ENCODE data around the gene MACF1. TPM values are rescaled to one million over a fixed set of nuclear protein-coding genes. Genes with fewer than 3 reads are reported as not detected.

The MACF1 gene
- total RNA-seq, 2 donors from 2014 or later, result 214 to 251 TPM

DNA sequence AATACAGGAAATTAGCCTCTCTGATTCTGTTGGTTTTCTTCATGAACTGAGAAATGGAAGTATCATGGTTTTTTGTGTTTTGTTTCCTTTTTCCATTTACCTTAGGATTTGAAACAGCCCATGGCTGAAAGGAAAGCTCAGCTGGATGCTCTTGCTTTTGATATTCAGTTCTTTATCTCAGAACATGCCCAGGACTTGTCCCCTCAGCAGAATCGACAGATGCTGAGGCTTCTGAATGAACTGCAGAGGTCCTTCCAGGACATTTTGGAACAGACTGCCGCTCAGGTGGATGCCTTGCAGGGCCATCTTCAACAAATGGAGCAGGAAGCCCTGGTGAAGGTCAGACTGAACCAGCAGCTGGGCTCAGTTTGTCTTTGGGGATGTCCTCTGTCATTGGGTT, 142.4 kb downstream of the MACF1 start:
- H3K9ac ChIP-seq (ENCODE audit: extremely low read depth, low read length, poor library complexity, severe bottlenecking), result no peak overlapping the region
- Mint-ChIP-seq H3K9me3 (no peaks in the 10 kb centered on the region), H3K27me3 (ENCODE audit: insufficient read depth) (no peaks in the 10 kb centered on the region), H3K27ac (no peak overlapping the region), H3K4me1 (no peaks in the 10 kb centered on the region), H3K4me3 (no peak overlapping the region), H3K36me3 (ENCODE audit: low read depth) (peaks cover 71% of the 10 kb centered on the region)
- no peak overlapping the region for H3K4me3 ChIP-seq (ENCODE audit: low read length)
- 39 to 82% methylated on average over 1 to 2 of the region's 2 CpGs for WGBS, 2 experiments (ENCODE audit: insufficient coverage in 1 of 2, insufficient read length in 1 of 2)
- H3K27ac ChIP-seq (ENCODE audit: low read depth, low read length), result no peak overlapping the region
- no peaks in the 10 kb centered on the region for H3K27me3 ChIP-seq (ENCODE audit: control insufficient read depth, insufficient read depth, low read length, poor library complexity, severe bottlenecking)
- H3K36me3 ChIP-seq (ENCODE audit: control insufficient read depth, insufficient read depth, low read length), result peaks cover 61% of the 10 kb centered on the region
- DNase-seq, result no peak
- TF ChIP-seq, protein P1, sequence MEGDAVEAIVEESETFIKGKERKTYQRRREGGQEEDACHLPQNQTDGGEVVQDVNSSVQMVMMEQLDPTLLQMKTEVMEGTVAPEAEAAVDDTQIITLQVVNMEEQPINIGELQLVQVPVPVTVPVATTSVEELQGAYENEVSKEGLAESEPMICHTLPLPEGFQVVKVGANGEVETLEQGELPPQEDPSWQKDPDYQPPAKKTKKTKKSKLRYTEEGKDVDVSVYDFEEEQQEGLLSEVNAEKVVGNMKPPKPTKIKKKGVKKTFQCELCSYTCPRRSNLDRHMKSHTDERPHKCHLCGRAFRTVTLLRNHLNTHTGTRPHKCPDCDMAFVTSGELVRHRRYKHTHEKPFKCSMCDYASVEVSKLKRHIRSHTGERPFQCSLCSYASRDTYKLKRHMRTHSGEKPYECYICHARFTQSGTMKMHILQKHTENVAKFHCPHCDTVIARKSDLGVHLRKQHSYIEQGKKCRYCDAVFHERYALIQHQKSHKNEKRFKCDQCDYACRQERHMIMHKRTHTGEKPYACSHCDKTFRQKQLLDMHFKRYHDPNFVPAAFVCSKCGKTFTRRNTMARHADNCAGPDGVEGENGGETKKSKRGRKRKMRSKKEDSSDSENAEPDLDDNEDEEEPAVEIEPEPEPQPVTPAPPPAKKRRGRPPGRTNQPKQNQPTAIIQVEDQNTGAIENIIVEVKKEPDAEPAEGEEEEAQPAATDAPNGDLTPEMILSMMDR (conservative IDR thresholded peaks at IDR 0.05), result no peak
- H3K4me1 ChIP-seq (ENCODE audit: control insufficient read depth, insufficient read depth, low read length), result no peaks in the 10 kb centered on the region
- H3K9me3 ChIP-seq (ENCODE audit: control insufficient read depth, low read length), result no peaks in the 10 kb centered on the region

- WGBS, 2 experiments (ENCODE audit: insufficient coverage in 1 of 2, insufficient read length in 1 of 2), result 84% methylated on average over 1 of the region's 1 CpG; no CpG with 5 or more reads in 1 of the 2 experiments
- Mint-ChIP-seq H3K4me3 (no peak overlapping the region), H3K27ac (no peak overlapping the region), H3K4me1 (no peaks in the 10 kb centered on the region), H3K36me3 (ENCODE audit: low read depth) (peaks cover 72% of the 10 kb centered on the region), H3K27me3 (ENCODE audit: insufficient read depth) (no peaks in the 10 kb centered on the region), H3K9me3 (no peaks in the 10 kb centered on the region)
- Histone ChIP-seq H3K9me3 (ENCODE audit: control insufficient read depth, low read length) (no peaks in the 10 kb centered on the region), H3K27me3 (ENCODE audit: control insufficient read depth, insufficient read depth, low read length, poor library complexity, severe bottlenecking) (no peaks in the 10 kb centered on the region), H3K9ac (ENCODE audit: extremely low read depth, low read length, poor library complexity, severe bottlenecking) (no peak overlapping the region), H3K27ac (ENCODE audit: low read depth, low read length) (no peak overlapping the region), H3K36me3 (ENCODE audit: control insufficient read depth, insufficient read depth, low read length) (peaks cover 64% of the 10 kb centered on the region), H3K4me3 (ENCODE audit: low read length) (no peak overlapping the region), H3K4me1 (ENCODE audit: control insufficient read depth, insufficient read depth, low read length) (no peaks in the 10 kb centered on the region)
- DNase-seq, result no peak
- TF ChIP-seq, protein P1 (conservative IDR thresholded peaks at IDR 0.05), result no peak
Observed at GRCh38 chr1:39348278-39348677, 143.8 kb downstream of the MACF1 start.

GRCh38 chr1:39352881-39353280, 148.4 kb downstream of the MACF1 start:
- Mint-ChIP-seq H3K27ac (no peak overlapping the region), H3K4me3 (no peak overlapping the region), H3K36me3 (ENCODE audit: low read depth) (peaks cover 73% of the 10 kb centered on the region), H3K4me1 (no peaks in the 10 kb centered on the region), H3K27me3 (ENCODE audit: insufficient read depth) (no peaks in the 10 kb centered on the region), H3K9me3 (no peaks in the 10 kb centered on the region)
- H3K9me3 ChIP-seq (ENCODE audit: control insufficient read depth, low read length), result no peaks in the 10 kb centered on the region
- peaks cover 86% of the 10 kb centered on the region for H3K36me3 ChIP-seq (ENCODE audit: control insufficient read depth, insufficient read depth, low read length)
- H3K9ac ChIP-seq (ENCODE audit: extremely low read depth, low read length, poor library complexity, severe bottlenecking), result no peak overlapping the region
- H3K4me1 ChIP-seq (ENCODE audit: control insufficient read depth, insufficient read depth, low read length), result no peaks in the 10 kb centered on the region
- TF ChIP-seq, protein P1 (conservative IDR thresholded peaks at IDR 0.05), result no peak
- 91 to 100% methylated on average over 1 to 3 of the region's 3 CpGs for WGBS, 2 experiments (ENCODE audit: insufficient coverage in 1 of 2, insufficient read length in 1 of 2)
- no peak for DNase-seq
- no peak overlapping the region for H3K27ac ChIP-seq (ENCODE audit: low read depth, low read length)
- H3K4me3 ChIP-seq (ENCODE audit: low read length), result no peak overlapping the region
- no peaks in the 10 kb centered on the region for H3K27me3 ChIP-seq (ENCODE audit: control insufficient read depth, insufficient read depth, low read length, poor library complexity, severe bottlenecking)
